NCI-H128 (cell line): ENCODE results near the gene BOD1.

ENCODE experiments used
- DNase-seq: peaks from one replicate; lab custom pipeline; 2025; ENCODE audit not compliant: unreplicated experiment; lab: John Stamatoyannopoulos, UW

Gene BOD1

GRCh38 chr5:173616577-173617118 is at the start of gene BOD1:
TSS of gene BOD1 (minus strand) at chr5:173616650. CDS start at chr5:173616436, 214 bp downstream.
- peak; percentile 81 for DNase-seq

- DNase-seq = no peak
Measured at GRCh38 chr5:173665326-173665725, 48.9 kb upstream of the BOD1 start.

GRCh38 chr5:173664154-173664526 is 47.7 kb upstream of the BOD1 start:
- no peak for DNase-seq

- no peak for DNase-seq
Measured at GRCh38 chr5:173663352-173664153, 47.1 kb upstream of the BOD1 start.

DNA sequence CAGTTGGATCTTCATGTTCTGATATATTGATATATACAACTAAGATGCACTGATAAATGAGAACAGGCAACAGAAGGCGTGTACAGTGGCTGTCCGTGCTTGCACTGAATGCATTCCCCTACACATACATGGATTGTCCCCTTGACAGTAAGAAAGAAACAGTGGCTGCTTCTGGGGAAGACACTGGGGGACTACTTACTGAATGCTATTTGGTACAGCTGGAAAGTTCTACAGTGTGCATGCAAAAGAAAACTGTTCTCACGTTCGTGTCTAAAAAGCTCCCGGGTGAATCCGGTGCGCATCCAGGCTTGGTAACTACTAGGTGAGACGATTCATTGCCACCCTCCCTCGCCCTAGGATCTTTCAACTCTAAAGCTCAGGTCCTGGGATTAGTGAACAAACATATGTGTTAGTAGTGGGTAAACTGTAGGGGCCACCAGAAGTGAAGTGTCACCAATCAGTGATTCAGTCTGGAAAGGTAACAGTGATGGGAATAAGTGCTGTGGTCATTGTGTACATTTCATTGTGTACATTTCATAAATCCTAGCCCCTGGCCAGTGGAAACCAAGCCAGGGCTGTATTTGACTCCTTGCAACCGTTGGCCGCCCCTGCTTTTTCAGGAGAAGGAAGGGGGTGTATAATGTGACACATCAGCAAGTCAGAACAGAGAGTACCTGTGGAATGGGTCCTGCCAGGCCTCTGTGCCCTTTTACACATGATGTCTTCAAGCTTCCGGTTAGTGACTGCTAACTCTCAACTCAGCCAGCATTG is 46.3 kb upstream of the BOD1 start:
- DNase-seq = no peak

GRCh38 chr5:173660481-173661280 is 44.2 kb upstream of the BOD1 start:
- DNase-seq = no peak

DNA sequence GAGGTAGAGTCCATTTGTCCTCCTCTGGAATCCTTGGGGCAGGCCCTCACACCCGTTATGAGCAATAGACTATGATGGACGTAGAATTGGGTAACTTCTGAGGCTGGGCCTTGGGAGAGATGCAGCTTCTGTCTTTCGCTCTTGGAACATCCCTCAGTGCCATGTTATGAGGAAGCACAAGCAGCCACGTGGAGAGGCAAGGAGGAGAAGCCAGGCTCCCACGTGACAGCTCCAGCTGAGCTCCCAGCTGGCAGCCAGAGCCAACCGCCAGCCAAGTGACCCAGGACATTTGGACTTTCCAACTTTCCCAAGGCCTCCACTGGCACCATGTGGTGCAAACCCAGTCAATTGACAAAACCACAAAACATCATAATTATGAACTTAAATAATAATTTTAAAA is 43.0 kb upstream of the BOD1 start:
- no peak for DNase-seq

DNA sequence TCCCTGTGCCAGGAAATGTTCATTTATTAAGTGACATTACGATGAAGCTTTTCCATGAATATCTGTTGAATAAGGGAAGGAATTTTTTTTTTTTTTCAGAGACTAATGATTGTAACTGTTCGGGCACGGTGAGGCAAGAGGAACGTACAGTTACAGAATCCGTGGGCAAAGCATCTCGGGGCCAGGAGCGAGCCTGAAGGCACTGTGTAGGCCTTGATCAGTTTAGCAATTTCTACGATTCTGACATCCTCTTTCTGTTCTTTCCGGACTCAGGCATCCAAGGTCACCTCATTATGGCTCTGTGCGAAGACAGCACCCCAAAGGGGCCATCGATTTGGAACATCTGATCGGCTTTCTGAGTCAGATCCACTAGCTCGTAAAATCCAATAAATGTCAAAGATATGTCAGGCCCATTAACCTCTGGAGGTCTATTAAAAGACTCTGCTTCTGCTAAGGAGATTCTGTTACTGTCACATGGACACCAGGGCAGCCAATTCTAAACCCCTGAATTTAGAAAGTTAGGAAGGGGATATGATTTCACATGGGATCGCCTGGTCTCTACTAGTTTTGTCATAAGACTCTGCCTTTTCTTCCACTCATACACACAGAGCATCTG is 41.4 kb upstream of the BOD1 start:
- DNase-seq = no peak

GRCh38 chr5:173655196-173655797 is 38.8 kb upstream of the BOD1 start:
- no peak for DNase-seq

DNA sequence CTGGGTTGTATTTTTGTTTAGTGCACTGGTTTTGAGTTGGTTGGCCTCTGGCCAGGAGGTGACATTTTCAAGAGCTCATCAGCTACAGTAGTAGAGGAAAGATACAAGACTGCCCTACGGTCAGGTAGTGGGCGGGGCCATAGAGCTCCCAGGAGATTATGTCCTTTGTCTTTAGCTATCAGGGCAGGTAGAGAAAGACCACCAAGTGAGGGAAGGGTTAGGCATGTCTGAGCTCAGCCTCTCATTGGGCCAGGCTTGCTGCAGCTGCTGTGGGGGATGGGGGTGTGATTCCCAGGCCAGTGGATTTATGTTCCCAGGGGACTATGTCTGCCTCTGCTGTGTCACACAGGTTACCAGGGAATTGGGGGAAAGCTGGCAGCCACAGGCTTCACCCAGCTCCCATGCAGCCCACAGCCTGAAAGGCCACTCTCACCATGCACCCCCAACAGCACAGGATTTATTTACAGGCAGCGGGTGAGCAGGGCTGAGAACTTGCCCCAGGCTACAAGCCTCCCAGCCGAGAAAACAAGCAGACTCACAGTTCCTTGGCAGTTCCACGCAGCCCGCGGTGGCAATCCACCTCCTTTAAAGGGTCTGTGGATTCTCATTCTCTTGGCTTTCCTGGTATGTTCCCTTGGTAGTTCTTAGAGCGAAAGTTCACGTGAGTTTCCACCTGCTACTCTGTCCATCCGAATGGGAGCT is 37.5 kb upstream of the BOD1 start:
- DNase-seq = no peak

DNA sequence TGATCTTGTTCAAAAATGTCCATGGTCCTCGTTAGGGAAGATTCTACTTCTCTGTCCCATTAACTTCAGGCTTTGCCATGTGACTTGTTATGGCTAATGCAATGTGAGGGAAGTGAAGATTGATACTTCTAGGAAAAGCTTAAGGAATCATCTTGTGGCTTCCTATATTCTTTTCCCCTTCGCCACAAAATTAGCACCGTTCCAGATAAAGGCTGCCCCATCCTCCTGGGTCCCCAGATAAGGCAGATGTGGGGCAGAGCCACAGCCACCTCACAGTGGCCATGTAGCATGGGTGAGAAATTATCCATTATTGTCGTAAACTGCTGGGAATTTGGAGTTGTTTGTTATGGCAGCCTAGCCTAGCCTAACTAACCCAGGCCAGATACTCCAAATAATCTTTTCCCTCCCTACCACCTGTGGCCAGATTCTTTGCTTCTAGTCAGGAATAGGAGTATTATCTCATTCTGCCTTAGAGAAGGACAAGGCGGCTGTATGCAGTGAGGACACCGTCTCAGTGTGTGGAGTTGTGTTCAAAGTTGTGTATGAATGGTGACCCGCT is 31.9 kb upstream of the BOD1 start:
- no peak for DNase-seq

DNA sequence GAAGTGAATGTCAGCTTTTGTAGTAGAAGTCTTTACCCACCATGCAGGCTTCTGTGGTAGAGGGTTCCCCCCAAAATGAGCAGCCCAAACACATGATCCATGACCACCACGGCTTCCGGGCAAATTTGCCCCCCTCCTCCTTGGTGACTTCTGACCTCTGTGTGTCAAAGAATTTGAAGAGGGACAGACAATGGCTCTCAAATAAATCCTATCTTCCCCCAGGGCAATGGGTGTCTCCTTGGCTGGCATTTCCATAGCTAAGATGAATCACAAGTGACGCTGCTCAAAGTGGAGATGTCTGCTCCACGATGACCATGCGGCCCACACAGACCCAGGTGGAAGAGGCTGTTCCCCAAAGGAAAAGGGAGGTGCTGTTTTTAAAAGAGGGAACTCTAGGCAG is 30.2 kb upstream of the BOD1 start:
- DNase-seq = no peak

DNA sequence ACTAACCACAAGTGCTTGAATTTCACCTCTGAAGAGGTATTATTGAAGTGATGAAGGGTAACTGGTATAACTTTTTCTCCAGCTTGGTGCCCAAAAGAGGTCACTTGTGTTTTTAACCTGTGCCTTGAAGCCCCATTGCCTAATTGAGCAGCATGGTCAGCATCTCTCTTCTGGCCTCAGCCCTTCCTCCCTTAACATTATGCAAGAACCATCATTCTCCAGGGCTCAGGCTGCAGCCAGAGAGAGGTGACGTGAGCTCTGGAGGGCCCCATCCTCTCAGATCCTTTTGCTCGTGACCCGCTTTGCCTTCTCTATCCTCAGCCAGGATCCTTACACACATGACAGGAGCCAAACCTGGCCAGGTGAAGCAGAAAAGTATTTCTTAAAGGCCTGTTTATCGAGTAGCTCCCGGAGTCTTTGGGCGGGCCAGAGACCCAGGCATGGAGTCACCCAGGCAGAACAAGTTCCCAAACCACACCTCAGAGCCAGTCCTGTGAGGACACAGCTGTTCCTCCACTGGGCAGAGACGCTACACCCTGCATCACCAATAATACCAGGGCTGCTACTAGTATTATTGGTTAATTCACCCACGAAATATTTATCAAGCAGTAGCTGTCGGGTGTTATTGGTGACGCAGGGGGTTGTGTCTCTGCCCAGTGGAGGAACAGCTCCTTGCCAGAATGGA is 29.6 kb upstream of the BOD1 start:
- no peak for DNase-seq

DNA sequence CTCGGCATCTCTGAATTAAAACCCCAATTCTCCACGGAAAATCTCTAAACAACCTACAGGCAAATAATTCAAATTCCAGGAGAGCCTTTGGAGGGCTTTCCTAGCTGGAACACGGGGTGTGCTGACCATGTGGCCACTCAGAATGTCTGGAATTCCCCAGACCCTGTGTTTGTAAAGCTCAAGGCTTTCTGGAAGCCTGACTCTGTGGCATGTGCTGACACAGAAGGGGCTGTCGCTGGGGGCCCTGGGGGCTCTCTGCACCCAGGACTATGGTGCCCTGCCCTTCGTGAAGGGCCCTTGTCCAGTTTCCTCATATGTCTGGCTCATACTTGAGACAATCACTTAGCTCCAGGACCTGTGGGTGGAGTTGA is 29.0 kb upstream of the BOD1 start:
- DNase-seq = no peak

GRCh38 chr5:173644673-173645436 is 28.4 kb upstream of the BOD1 start:
- no peak for DNase-seq

DNA sequence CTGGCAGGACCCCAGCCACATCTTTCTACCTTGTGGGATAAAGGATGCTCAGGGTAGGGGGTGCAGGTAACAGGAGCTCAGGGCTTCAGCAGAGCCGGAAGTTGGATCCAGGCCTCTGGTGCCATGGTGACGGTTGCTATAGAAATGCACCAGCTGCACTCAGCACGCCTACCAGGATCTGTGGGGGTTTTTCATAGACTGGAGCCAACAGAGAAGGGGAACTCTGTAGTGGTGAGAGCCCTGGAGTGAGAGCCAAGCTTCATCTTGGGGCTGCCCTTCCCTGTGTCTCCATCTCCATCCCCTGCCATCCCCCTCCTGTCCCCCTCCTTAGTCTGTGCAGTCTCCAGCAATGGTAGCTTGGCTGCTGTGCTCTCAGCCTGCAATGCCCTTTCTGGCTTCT is 27.5 kb upstream of the BOD1 start:
- DNase-seq = peak; percentile 15

DNA sequence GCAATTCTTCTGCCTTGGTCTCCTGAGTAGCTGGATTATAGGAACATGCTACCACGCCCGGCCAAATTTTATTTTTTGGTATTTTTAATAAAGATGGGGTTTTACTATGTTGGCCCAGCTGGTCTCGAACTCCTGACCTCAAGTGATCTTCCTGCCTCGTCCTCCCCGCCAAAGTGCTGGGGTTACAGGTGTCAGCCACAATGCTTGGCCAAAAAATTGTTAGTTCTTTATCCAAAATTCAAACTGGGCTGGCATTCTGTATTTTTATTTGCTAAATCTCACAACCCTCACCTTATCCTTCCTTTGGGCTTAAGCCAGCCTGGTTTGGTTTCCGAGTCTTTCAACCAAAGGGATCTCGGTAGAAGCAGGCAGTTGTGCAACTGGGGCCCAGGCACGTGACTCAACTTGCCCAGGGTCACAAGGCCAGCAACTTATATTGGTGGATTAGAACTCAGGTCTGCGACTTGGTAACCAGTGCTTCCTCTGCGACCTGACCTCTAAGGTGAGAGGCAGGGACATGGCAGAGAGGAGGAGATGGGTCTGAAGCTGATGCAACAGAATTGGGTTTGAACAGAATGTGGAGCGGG is 26.5 kb upstream of the BOD1 start:
- DNase-seq = no peak
